H9 (cell line): ENCODE data around the gene PDE5A. TPM values are rescaled to one million over a fixed set of nuclear protein-coding genes. Genes with fewer than 3 reads are reported as not detected.

Experiments used
- DNase-seq: peaks from one replicate; pipeline ENCODE4 v3.0.0-alpha.2; 2017
- H2AFZ ChIP-seq: one replicate; pipeline ENCODE4 v1.6.1; 2013; ENCODE audit warnings: mild to moderate bottlenecking, low read length, control low read depth, moderate library complexity
- H2AK5ac ChIP-seq: 2 replicates; pipeline ENCODE4 v1.6.1; 2013; ENCODE audit warnings: low read length, control low read depth, mixed read lengths; ENCODE audit not compliant: insufficient read length
- H2BK120ac ChIP-seq: one replicate; pipeline ENCODE4 v1.6.1; 2013; ENCODE audit warnings: low read depth, mild to moderate bottlenecking, low read length, control low read depth, inconsistent platforms; ENCODE audit not compliant: poor library complexity, severe bottlenecking
- H2BK12ac ChIP-seq: 2 replicates; pipeline ENCODE4 v1.6.1; 2013; ENCODE audit warnings: low read length, control low read depth, mixed read lengths, low read depth; ENCODE audit not compliant: insufficient read length
- H2BK15ac ChIP-seq: 2 replicates; pipeline ENCODE4 v1.6.1; 2013; ENCODE audit warnings: low read depth, low read length, control low read depth
- H2BK20ac ChIP-seq: one replicate; pipeline ENCODE4 v1.6.1; 2013; ENCODE audit warnings: low read depth, mild to moderate bottlenecking, low read length, control low read depth, inconsistent platforms; ENCODE audit not compliant: poor library complexity, severe bottlenecking
- H2BK5ac ChIP-seq: 2 replicates; pipeline ENCODE4 v1.6.1; 2013; ENCODE audit warnings: low read length, control low read depth, mixed read lengths; ENCODE audit not compliant: insufficient read length
- H3K14ac ChIP-seq: 2 replicates; pipeline ENCODE4 v1.6.1; 2013; ENCODE audit warnings: low read length, control low read depth; ENCODE audit not compliant: insufficient read depth
- H3K18ac ChIP-seq: 2 replicates; pipeline ENCODE4 v1.6.1; 2013; ENCODE audit warnings: low read depth, mild to moderate bottlenecking, mixed read lengths, low read length, control low read depth; ENCODE audit not compliant: insufficient read length
- H3K23ac ChIP-seq: 2 replicates; pipeline ENCODE4 v1.6.1; 2013; ENCODE audit warnings: low read length, control low read depth, mixed read lengths, low read depth; ENCODE audit not compliant: insufficient read length
- H3K23me2 ChIP-seq: 2 replicates; pipeline ENCODE4 v1.6.1; 2013; ENCODE audit warnings: low read depth, mild to moderate bottlenecking, mixed read lengths, low read length, control low read depth; ENCODE audit not compliant: insufficient read length, poor library complexity, severe bottlenecking
- H3K27ac ChIP-seq: 2 replicates; pipeline ENCODE4 v1.5.1; 2013; ENCODE audit warnings: low read length, control low read depth, mixed read lengths, low read depth; ENCODE audit not compliant: insufficient read length
- H3K27me3 ChIP-seq: 2 replicates; pipeline ENCODE4 v1.6.1; 2013; ENCODE audit warnings: low read length, control low read depth, inconsistent platforms; ENCODE audit not compliant: insufficient read depth
- H3K4ac ChIP-seq: 2 replicates; pipeline ENCODE4 v1.6.1; 2013; ENCODE audit warnings: low read depth, mild to moderate bottlenecking, control low read depth, inconsistent platforms, low read length, moderate library complexity
- H3K4me1 ChIP-seq: 2 replicates; pipeline ENCODE4 v1.6.1; 2013; ENCODE audit warnings: low read length, control low read depth, inconsistent platforms; ENCODE audit not compliant: insufficient read depth
- H3K4me2 ChIP-seq: 2 replicates; pipeline ENCODE4 v1.6.1; 2013; ENCODE audit warnings: low read length, control low read depth, mixed read lengths; ENCODE audit not compliant: insufficient read length, insufficient read depth
- H3K56ac ChIP-seq: 2 replicates; pipeline ENCODE4 v1.6.1; 2013; ENCODE audit warnings: low read depth, mild to moderate bottlenecking, mixed read lengths, low read length, control low read depth; ENCODE audit not compliant: insufficient read length
- H3K79me1 ChIP-seq: 2 replicates; pipeline ENCODE4 v1.6.1; 2013; ENCODE audit warnings: low read depth, mild to moderate bottlenecking, moderate library complexity, low read length, control low read depth, inconsistent platforms; ENCODE audit not compliant: insufficient read depth, poor library complexity, severe bottlenecking
- H3K79me2 ChIP-seq: 2 replicates; pipeline ENCODE4 v1.6.1; 2013; ENCODE audit warnings: low read length, control low read depth, inconsistent platforms; ENCODE audit not compliant: insufficient read depth
- H3K9ac ChIP-seq: 2 replicates; pipeline ENCODE4 v1.6.1; 2013; ENCODE audit warnings: low read length, control low read depth, mixed read lengths; ENCODE audit not compliant: insufficient read length; ENCODE audit errors: extremely low read depth
- H3K9me3 ChIP-seq: one replicate; pipeline ENCODE4 v1.6.1; 2013; ENCODE audit warnings: low read depth, low read length, inconsistent platforms; ENCODE audit not compliant: control insufficient read depth
- H3T11ph ChIP-seq: one replicate; pipeline ENCODE4 v1.6.1; 2013; ENCODE audit warnings: mild to moderate bottlenecking, low read length, control low read depth, inconsistent platforms
- H4K20me1 ChIP-seq: one replicate; pipeline ENCODE4 v1.6.1; 2013; ENCODE audit not compliant: control insufficient read depth, insufficient read length, insufficient read depth
- H4K5ac ChIP-seq: 2 replicates; pipeline ENCODE4 v1.6.1; 2013; ENCODE audit warnings: low read depth, mild to moderate bottlenecking, mixed read lengths, low read length, control low read depth; ENCODE audit not compliant: insufficient read length
- H4K8ac ChIP-seq: replicated peaks from 2 replicates; pipeline ENCODE4 v1.6.1; 2013; ENCODE audit warnings: low read length, control low read depth, mixed read lengths, low read depth; ENCODE audit not compliant: insufficient read length
- H4K91ac ChIP-seq: 2 replicates; pipeline ENCODE4 v1.6.1; 2013; ENCODE audit warnings: low read depth, mild to moderate bottlenecking, moderate library complexity, mixed read lengths, low read length, control low read depth; ENCODE audit not compliant: insufficient read length
- H3K27ac Mint-ChIP-seq, 3 experiments: 2 replicates in 2 of 3; 3 replicates in 1 of 3; pipeline ENCODE4 v1.8.0; 2020 to 2021; ENCODE audit warnings: mixed read lengths in 3 of 3, mild to moderate bottlenecking in 1 of 3, moderate library complexity in 1 of 3
- H3K27me3 Mint-ChIP-seq: 2 replicates; pipeline ENCODE4 v1.8.0; 2021; ENCODE audit warnings: low read depth, mild to moderate bottlenecking, moderate library complexity, mixed read lengths
- H3K36me3 Mint-ChIP-seq, 3 experiments: 2 replicates in 2 of 3; 3 replicates in 1 of 3; pipeline ENCODE4 v1.8.0; 2020 to 2021; ENCODE audit warnings: low read depth in 3 of 3, mixed read lengths in 3 of 3; ENCODE audit not compliant: insufficient read depth in 1 of 3
- H3K4me1 Mint-ChIP-seq, 2 experiments: 2 replicates each; pipeline ENCODE4 v1.8.0; 2020; ENCODE audit warnings: mixed read lengths in 2 of 2
- H3K4me3 Mint-ChIP-seq, 2 experiments: 2 replicates in 1 of 2; 3 replicates in 1 of 2; pipeline ENCODE4 v1.8.0; 2020 to 2021; ENCODE audit warnings: mild to moderate bottlenecking in 2 of 2, mixed read lengths in 2 of 2, moderate library complexity in 1 of 2
- H3K9me3 Mint-ChIP-seq, 2 experiments: 2 replicates in 1 of 2; 3 replicates in 1 of 2; pipeline ENCODE4 v1.8.0; 2020; ENCODE audit warnings: mild to moderate bottlenecking in 2 of 2, mixed read lengths in 2 of 2, moderate library complexity in 1 of 2
- total RNA-seq: library from RNA; stranded (reverse); gene quantifications from 2 replicates; pipeline ENCODE4 v1.2.1, GENCODE V29; 2021
- TF ChIP-seq, protein P1 (sequence below): fragments of 200-600 bp; sonication (generic); conservative IDR thresholded peaks from 3 replicates; pipeline ENCODE4 v1.8.0; 2021; ENCODE audit warnings: antibody characterized with exemption, mild to moderate bottlenecking

The PDE5A gene
- total RNA-seq, 1 experiment from 2014 or later: 15.7 TPM

DNA sequence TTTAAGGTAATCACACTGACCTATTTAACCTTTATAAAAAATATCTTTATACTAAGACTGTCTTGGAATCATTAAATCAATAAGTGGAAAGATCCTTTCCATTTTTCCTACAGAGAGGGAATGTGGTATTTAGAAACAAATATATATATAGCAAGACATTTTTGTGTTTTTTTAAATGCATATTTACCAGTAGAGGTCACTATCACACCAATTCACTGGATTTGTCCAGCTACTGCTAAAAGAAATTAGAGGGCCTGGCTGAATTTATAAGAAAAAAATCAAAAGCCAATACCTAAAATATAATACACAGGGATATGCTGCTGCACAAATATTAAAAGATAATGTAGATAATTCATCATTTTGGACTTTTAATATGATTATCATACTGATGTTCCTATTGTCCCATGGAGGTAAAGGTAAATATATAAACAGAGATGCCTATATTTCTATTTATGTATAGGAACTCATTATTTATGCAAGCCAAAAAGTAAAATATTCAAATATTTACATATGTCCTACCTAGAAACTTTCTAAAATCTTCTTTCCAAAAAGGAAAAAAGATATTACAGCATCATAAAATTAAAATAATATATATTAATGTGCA is 69.5 kb downstream of the PDE5A start:
- Histone ChIP-seq H3K56ac (no peak overlapping the region), H2BK20ac (no peak overlapping the region), H3K4me1 (no peaks in the 10 kb centered on the region), H3K79me1 (no peaks in the 10 kb centered on the region), H4K5ac (no peak overlapping the region), H2BK12ac (no peak overlapping the region), H4K91ac (no peak overlapping the region), H3K23ac (no peak overlapping the region), H3K9me3 (no peaks in the 10 kb centered on the region), H4K20me1 (no peaks in the 10 kb centered on the region), H3K9ac (no peak overlapping the region), H3K14ac (no peak overlapping the region), H2BK15ac (no peak overlapping the region), H2BK120ac (no peak overlapping the region), H3K27me3 (no peaks in the 10 kb centered on the region), H3K4ac (no peak overlapping the region), H2AFZ (no peak overlapping the region), H3T11ph (no peak overlapping the region), H2BK5ac (no peak overlapping the region), H2AK5ac (no peak overlapping the region), H3K18ac (no peak overlapping the region), H3K27ac (no peak overlapping the region), H3K4me2 (no peak overlapping the region), H4K8ac (no peak overlapping the region), H3K23me2 (no peaks in the 10 kb centered on the region), H3K79me2 (no peaks in the 10 kb centered on the region)
- Mint-ChIP-seq H3K9me3 (peaks cover under 1 to 3% of the 10 kb centered on the region in 2 experiments; a peak in 4 of 5 replicates), H3K27me3 (no peaks in the 10 kb centered on the region), H3K4me3 (no peak overlapping the region), H3K4me1 (no peaks in the 10 kb centered on the region), H3K27ac (no peak overlapping the region), H3K36me3 (peaks cover 7 to 18% (median 9%) of the 10 kb centered on the region in 3 experiments)
- TF ChIP-seq, protein P1, sequence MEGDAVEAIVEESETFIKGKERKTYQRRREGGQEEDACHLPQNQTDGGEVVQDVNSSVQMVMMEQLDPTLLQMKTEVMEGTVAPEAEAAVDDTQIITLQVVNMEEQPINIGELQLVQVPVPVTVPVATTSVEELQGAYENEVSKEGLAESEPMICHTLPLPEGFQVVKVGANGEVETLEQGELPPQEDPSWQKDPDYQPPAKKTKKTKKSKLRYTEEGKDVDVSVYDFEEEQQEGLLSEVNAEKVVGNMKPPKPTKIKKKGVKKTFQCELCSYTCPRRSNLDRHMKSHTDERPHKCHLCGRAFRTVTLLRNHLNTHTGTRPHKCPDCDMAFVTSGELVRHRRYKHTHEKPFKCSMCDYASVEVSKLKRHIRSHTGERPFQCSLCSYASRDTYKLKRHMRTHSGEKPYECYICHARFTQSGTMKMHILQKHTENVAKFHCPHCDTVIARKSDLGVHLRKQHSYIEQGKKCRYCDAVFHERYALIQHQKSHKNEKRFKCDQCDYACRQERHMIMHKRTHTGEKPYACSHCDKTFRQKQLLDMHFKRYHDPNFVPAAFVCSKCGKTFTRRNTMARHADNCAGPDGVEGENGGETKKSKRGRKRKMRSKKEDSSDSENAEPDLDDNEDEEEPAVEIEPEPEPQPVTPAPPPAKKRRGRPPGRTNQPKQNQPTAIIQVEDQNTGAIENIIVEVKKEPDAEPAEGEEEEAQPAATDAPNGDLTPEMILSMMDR: peak; percentile 75
- no peak for DNase-seq
